Body of pancreas (tissue), 4 donors: ENCODE results near the gene AZIN2. TPM values are rescaled to one million over a fixed set of nuclear protein-coding genes. Genes with fewer than 3 reads are reported as not detected.
"Not testable (repeated sequence)": the region's sequence is repeated elsewhere in the genome, so short reads cannot be mapped to it uniquely, and the experiment has no call there.

Experiments
- ATAC-seq: fragments of 150-250 bp; one replicate; pipeline ENCODE4 v1.9.1; 2016
- DNase-seq, 4 donors: peaks; one replicate each; pipeline ENCODE4 v3.0.0-alpha.2; 2019
- H3K27ac ChIP-seq, 4 donors: fragments of 200-600 bp; sonication (generic); 1 replicate in 3 of 4; 2 replicates in 1 of 4; pipeline versions ENCODE4 v1.5.1 to v1.6.1; 2016 to 2019; ENCODE audit warnings: mild to moderate bottlenecking in 1 of 4, mixed read lengths in 1 of 4, moderate library complexity in 1 of 4
- H3K27me3 ChIP-seq, 2 donors: fragments of 200-600 bp; sonication (generic); one replicate each; pipeline ENCODE4 v1.6.0; 2016; ENCODE audit warnings: mild to moderate bottlenecking in 1 of 2
- H3K36me3 ChIP-seq, 2 donors: fragments of 200-600 bp; sonication (generic); replicated peaks in 1 of 2; 2 replicates each; pipeline ENCODE4 v1.5.1; 2016; ENCODE audit warnings: low read depth in 2 of 2; ENCODE audit not compliant: insufficient read depth in 1 of 2
- H3K4me1 ChIP-seq: fragments of 200-600 bp; sonication (generic); one replicate; pipeline ENCODE4 v1.6.0; 2016
- H3K4me3 ChIP-seq, 2 donors: fragments of 200-600 bp; sonication (generic); 1 replicate in 1 of 2; 2 replicates in 1 of 2; pipeline ENCODE4 v1.5.1; 2016 to 2019
- H3K9me3 ChIP-seq, 3 donors: fragments of 200-600 bp; sonication (generic); 1 replicate in 2 of 3; 2 replicates in 1 of 3; pipeline ENCODE4 v1.5.1; 2016
- POLR2A ChIP-seq, 3 donors: fragments of 450-650 bp; IDR thresholded peaks; one replicate each; pipeline ENCODE4 v1.6.1; 2016; ENCODE audit warnings: antibody characterized with exemption in 3 of 3, mild to moderate bottlenecking in 2 of 3
- WGBS, 2 donors: methylation state at CpG; one replicate each; pipeline ENCODE4 v1.1.5; 2017; 5-methylcytosine and 5-hydroxymethylcytosine counted together
- intact Hi-C: fragments of 100-400 bp; cut with DNase I; formaldehyde crosslinking; loops from one replicate; pipeline ENCODE4 v1.15.1; 2023
- total RNA-seq, 2 donors: library from RNA; depleted of rRNA; stranded (reverse); fragments of >200 nt; gene quantifications; one replicate each; pipeline ENCODE4 v1.1.0, GENCODE V29; 2016
- TF ChIP-seq, protein P1 (sequence below), 7 experiments: fragments of 450-650 bp in 4 of 7; fragments of 200-600 bp in 3 of 7; sonication (generic) in 3 of 7; IDR thresholded peaks; one replicate each; pipeline ENCODE4 v1.5.1; 2016 to 2019; ENCODE audit warnings: antibody characterized with exemption in 7 of 7

AZIN2 gene
- total RNA-seq, 2 donors from 2014 or later: 1.0 to 1.6 TPM

DNA sequence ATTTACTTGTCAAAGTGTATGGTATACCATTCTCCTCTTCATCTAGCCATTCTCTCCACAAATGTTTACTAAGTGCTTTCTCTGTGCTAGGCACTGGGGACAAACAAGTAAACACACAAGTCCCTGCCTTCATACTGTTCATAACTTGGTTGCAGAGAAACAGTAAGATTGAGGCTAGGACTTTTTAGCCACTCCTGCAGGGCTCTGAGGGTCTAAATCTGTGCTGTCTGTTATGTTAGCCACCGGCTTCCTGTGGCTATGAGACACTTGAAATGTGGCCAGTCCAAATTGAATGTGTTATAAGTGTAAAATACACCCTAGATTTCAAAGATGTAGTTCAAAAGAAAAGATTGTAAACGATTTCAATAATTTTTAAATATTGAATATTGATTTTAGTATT lies 50.2 kb downstream of the AZIN2 start:
- ATAC-seq (no peak), DNase-seq (no peak)
- Histone ChIP-seq H3K4me3 (no peak overlapping the region), H3K4me1 (peaks cover 22% of the 10 kb centered on the region), H3K27ac (no peak overlapping the region), H3K9me3 (no peaks in the 10 kb centered on the region), H3K36me3 (no peaks in the 10 kb centered on the region), H3K27me3 (no peaks in the 10 kb centered on the region)
- TF ChIP-seq, protein P1, sequence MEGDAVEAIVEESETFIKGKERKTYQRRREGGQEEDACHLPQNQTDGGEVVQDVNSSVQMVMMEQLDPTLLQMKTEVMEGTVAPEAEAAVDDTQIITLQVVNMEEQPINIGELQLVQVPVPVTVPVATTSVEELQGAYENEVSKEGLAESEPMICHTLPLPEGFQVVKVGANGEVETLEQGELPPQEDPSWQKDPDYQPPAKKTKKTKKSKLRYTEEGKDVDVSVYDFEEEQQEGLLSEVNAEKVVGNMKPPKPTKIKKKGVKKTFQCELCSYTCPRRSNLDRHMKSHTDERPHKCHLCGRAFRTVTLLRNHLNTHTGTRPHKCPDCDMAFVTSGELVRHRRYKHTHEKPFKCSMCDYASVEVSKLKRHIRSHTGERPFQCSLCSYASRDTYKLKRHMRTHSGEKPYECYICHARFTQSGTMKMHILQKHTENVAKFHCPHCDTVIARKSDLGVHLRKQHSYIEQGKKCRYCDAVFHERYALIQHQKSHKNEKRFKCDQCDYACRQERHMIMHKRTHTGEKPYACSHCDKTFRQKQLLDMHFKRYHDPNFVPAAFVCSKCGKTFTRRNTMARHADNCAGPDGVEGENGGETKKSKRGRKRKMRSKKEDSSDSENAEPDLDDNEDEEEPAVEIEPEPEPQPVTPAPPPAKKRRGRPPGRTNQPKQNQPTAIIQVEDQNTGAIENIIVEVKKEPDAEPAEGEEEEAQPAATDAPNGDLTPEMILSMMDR (IDR thresholded peaks at IDR 0.05): no peak
- TF ChIP-seq POLR2A (IDR thresholded peaks at IDR 0.05): no peak
- WGBS, 2 donors: 71 to 88% methylated on average over 2 of the region's 2 CpGs
- intact Hi-C loops: no loop called here

DNA sequence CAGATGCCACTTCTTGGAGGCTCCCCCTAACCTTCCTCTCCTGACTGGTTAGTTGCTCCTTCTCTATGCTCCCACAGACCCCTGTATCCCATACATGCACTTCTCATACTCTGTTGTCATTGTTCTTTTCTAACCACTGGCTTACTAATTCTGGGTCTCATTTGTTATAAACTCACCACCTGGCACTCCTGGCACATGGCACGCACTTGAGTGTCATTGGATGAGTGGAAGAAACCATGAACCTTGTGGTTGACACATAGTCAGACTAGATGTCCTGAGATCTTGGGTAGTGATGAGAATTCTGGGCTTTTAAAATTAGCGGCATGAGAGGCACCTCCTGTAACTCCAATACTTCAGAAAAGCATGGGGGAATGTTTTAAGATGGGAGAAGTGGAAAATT lies 51.6 kb downstream of the AZIN2 start:
- ATAC-seq: no peak
- H3K36me3 ChIP-seq: no peaks in the 10 kb centered on the region
- H3K27me3 ChIP-seq: no peaks in the 10 kb centered on the region
- no peaks in the 10 kb centered on the region for H3K9me3 ChIP-seq
- TF ChIP-seq, protein P1 (IDR thresholded peaks at IDR 0.05): no peak
- TF ChIP-seq POLR2A (IDR thresholded peaks at IDR 0.05): no peak
- intact Hi-C loops: no loop called here
- 90 to 91% methylated on average over 2 of the region's 2 CpGs for WGBS, 2 donors
- H3K4me1 ChIP-seq: peaks cover 18% of the 10 kb centered on the region
- no peak overlapping the region for H3K27ac ChIP-seq
- DNase-seq: no peak
- H3K4me3 ChIP-seq: no peak overlapping the region

DNA sequence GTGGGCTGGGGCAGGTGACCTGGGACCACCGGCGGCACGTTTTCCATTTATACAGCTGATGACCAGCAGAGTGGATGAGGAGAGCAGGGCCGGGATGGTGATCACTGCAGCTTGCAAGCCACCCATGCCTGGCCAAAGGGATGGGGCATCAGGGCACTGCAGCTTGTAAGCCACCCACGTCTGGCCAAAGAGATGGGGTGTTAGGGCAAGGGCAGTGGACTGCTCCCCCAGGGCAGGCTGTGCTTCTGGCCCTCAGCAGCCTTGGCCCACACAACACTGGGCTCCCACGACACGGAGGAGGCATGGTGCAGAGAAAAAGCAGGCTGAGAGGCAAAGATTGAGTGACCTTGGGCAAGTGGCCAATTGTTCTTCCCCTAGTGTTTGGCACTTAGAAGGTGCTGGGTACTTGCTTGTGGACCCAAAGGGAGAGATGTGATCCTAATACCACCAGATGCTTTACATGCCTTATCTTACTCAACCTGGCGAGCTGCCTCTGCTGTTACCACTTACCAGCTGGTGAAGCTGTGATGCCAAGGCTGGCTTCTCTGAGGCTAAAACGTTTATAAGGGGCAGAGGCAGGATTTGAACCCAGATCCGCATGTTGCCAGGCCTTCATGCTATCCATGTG lies 52.6 kb downstream of the AZIN2 start:
- intact Hi-C loops: no loop called here
- WGBS, 2 donors: 57 to 64% methylated on average over 6 to 10 of the region's 10 CpGs
- H3K4me3 ChIP-seq: no peak overlapping the region
- peaks cover 8% of the 10 kb centered on the region for H3K4me1 ChIP-seq
- no peaks in the 10 kb centered on the region for H3K36me3 ChIP-seq
- ATAC-seq (no peak), DNase-seq (no peak)
- TF ChIP-seq, protein P1 (IDR thresholded peaks at IDR 0.05): no peak
- TF ChIP-seq POLR2A (IDR thresholded peaks at IDR 0.05): no peak
- H3K27ac ChIP-seq: no peak overlapping the region
- no peaks in the 10 kb centered on the region for H3K27me3 ChIP-seq
- H3K9me3 ChIP-seq: no peaks in the 10 kb centered on the region

DNA sequence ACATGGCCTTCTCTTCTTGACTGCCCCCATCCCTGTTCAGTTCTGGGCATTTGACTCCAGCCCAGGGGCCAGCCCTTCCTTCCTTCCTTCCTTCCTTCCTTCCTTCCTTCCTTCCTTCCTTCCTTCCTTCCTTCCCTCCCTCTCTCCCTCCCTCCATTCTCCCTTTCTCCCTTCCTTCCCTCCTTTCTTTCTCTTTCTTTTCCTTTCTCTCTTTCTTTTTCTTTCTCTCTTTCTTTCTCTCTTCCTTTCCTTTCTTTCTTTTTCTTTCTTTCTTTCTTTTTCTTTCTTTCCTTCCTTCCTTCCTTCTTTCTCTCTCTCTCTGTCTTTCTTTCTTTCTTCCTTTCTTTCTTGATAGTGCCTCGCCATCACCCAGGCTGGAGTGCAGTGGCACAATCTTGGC lies 55.1 kb downstream of the AZIN2 start:
- WGBS, 2 donors: 94 to 100% methylated on average over 1 of the region's 1 CpG
- intact Hi-C loops: not testable (repeated sequence)

DNA sequence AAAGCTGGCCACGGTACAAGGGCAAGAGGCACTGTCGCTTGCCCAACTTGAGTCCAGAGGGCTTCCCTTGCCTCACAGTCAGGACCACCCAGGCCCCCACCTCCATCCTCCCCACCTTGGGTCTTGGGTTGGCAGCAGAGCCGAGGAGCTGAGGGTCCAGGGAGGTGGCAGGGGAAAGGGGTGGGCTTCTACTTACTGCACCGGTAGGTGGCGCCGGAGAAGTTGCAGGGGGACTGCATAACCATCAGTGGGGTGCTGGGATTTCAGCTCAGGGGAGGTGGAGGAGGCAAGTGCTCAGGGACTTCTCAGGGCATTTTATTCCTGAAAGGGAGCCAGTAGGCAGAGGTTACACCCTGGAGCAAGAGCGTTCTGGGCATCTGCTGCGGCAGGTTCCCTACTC lies 56.8 kb downstream of the AZIN2 start:
- intact Hi-C loops: no loop called here
- ATAC-seq (no peak), DNase-seq (peak in 1 of 4 donors; percentile 23)
- no peaks in the 10 kb centered on the region for H3K27me3 ChIP-seq
- TF ChIP-seq, protein P1 (IDR thresholded peaks at IDR 0.05): peak in 2 of 7 experiments; percentile 3 to 19
- TF ChIP-seq POLR2A (IDR thresholded peaks at IDR 0.05): no peak
- no peak overlapping the region for H3K27ac ChIP-seq
- no peak overlapping the region for H3K4me3 ChIP-seq
- H3K4me1 ChIP-seq: no peaks in the 10 kb centered on the region
- no peaks in the 10 kb centered on the region for H3K9me3 ChIP-seq
- WGBS, 2 donors: 68 to 77% methylated on average over 5 to 8 of the region's 8 CpGs
- no peaks in the 10 kb centered on the region for H3K36me3 ChIP-seq

More for the DNA sequence above, 55.1 kb downstream of the AZIN2 start:
- not testable (repeated sequence) for DNase-seq, ATAC-seq, H3K9me3 ChIP-seq, H3K27ac ChIP-seq, H3K4me3 ChIP-seq, H3K27me3 ChIP-seq, H3K36me3 ChIP-seq, H3K4me1 ChIP-seq
